ENCODE results near the gene PSMB1.
A peak's percentile ranks its signal among the peaks of the same experiment; 100 is the strongest.

Gene PSMB1

DNA sequence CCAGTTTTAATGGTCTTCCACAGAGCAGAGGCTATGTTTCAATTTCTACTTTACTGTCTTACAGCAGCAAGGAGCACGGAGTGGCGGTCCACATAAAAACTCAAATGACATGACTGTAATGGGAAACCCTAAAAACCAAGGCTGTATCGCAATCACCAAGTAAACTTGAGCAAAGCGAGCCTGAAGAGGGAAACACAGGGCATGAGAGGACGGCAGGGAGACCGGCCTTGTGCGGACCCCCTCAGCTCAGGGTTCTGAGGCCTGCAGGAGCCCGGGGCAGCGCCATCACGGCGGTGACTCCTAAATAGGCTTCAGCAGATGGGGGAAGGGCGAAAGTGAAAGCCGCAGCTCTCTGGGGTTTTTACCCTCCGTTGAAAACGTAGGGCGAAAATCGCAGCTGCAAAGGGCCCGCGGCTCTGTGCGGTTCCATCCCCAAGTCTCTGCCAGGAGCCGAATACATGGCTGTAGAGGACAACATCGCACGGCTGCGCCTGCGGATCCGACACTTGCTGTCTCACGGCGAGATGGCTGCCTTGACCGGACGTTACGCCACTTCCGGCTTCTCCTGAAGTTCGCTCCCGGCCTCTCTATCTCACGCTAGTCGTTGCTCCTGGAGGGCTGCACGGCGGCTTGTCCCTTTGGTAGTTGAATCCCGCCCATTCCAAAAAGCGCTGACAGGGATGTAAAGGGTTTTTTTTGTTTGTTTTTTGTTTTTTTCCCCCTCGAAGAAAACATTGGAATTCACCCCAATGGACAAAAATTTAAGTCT, at the start of gene PSMB1:
Gene PSMB1 (minus strand): TSS at position 543 of the 769 bp plus-strand sequence. CDS start 65 bp downstream, at position 478.
- DNase-seq (ENCODE audit: low read depth in 3 of 3) = peak; percentile 62 to 68 (median 68)

DNA sequence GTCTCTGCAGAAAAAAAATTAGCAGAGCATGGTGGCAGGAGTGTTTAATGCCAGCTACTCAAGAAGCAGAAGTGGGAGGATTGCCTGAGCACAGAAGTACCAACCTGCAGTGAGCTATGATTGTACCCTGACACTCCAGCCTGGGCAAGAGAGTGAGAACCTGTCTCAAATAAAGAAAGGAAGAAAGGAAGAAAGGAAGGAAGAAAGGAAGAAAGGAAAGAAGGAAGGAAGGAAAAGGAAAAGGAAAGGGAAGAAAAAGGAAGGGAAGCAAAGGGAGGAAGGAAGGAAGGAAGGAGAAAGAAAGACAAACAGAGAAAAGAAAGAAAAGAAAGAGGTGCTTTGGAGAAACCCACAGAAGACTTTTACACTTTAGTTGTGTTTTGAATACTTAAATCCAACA, 44.2 kb upstream of the PSMB1 start:
- DNase-seq (ENCODE audit: low read depth in 3 of 3) = no peak

DNA sequence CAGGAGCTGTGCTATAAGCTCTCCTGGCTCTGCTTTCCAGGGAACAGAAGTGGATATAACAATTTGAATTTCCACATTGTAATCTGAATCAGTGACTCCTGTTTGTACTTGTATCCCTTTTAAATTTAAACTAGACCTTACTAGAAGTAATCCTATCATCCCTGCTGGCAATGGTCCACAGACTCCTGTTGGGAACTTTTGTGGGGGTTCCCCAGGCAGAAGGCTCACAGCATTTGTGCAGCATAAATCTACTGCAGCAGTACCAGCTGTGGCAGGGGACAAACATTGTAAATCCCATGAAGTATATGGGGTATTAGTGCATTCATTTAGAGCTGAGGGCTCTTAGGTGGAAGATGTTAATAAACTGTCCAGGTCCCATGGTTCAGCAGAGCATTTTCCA, 43.3 kb upstream of the PSMB1 start:
- no peak for DNase-seq (ENCODE audit: low read depth in 3 of 3)

DNA sequence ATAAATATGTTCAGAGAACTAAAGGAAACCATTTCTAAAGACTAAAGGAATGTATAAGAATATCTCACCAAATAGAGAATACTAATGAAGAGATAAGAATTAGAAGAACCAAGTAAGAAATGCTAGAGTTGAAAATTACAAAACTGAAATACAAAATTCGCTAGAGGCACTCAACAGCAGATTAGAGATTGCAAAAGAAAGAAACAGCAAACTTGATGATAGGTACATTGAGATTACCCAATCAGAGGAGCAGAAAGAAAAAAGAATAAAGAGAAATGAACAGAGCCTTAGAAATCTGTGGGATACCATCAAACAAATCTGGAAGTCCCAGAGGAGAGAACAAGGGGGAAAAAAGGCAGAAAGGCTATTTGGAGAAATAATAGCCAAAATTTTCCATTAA, 37.6 kb upstream of the PSMB1 start:
- no peak for DNase-seq (ENCODE audit: low read depth in 3 of 3)

DNA sequence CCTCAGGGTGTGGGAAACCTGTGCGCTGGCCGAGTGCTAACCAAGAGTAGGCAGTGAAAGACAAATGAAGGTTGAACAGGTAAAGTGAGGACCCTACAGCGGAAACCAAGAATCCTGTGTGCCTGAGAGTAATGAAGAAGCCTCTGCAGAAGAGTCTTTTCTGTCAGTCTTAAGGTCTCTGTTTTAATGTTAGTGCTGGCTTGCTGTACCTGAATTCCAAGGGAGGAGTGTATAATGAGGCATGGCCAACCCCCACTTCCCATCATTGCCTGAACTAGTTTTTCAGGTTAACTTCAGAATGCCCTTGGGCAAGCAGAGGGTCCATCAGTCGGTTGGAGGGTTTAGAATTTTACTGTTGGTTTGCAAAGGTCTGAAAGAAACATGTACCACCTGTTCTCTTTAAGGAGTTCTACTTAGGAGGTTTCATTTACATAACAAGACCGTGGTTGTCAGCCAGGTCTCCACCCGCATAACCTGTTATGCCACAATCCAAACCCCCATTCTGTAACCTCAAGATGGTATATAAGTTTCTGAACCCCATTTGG, 31.9 kb upstream of the PSMB1 start:
- DNase-seq (ENCODE audit: low read depth in 3 of 3) = no peak

DNA sequence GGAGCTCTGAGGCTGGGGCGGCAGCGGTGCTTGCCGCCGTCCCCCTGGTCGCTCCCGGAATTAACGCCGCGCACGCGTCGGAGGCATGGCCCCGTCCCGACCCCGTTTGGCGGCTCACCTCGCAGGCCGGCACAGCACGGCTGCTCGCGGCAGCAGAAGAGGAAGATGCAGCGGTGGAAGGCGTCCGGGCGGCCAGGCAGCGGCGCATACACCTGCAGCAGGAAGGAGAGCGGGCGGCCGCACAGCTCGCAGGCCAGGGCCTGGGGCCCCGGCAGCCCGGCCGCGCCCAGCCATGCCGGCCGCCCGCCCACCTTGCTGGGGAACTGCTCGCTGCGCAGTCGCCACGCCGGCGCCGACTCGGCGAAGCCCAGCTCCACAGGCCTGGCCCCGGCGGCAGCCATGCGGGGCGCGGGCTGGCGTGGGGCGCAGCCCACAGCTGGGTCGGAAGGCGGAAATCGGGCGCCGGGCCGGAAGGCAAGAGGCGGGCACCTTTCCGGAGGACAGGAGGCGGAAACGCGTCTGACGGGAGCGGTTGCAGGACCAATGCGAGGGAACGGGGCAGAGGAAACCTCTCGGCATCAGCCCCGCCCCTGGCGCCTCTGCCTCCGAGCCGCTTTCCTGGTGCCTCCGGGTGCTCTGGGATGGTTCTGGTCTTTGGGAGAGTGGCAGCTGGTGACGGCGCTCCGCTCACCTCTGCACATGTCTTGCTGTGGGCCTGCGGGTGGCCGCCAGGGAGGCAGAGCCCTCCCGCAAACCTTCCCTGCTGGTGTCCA, 31.3 kb upstream of the PSMB1 start, which contains the start of gene PDCD2:
Gene PDCD2 (minus strand): TSS at position 457 of the 773 bp plus-strand sequence. CDS start 56 bp downstream, at position 401.
- peak; percentile 79 to 89 (median 87) for DNase-seq (ENCODE audit: low read depth in 3 of 3)

DNA sequence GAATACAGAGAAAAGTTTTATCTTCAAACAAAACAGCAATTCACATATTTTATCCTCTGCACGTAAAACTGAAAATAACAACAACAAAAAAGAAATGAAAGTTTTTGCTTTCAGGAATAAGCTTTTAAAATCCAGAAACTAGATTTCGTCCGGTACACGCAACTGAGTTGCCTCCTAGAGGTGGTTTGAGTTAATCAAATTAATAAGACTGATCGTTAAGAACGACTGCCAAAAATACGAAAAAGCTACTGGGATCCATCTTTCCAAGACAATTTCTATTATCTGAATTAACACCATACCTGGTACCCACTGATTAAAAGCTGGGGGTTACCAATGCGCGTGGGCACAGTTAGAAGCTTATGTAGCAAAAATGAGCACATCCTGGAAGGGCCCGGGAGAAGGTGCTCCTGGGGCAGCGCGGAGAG, 30.7 kb upstream of the PSMB1 start:
- no peak for DNase-seq (ENCODE audit: low read depth in 3 of 3)

DNA sequence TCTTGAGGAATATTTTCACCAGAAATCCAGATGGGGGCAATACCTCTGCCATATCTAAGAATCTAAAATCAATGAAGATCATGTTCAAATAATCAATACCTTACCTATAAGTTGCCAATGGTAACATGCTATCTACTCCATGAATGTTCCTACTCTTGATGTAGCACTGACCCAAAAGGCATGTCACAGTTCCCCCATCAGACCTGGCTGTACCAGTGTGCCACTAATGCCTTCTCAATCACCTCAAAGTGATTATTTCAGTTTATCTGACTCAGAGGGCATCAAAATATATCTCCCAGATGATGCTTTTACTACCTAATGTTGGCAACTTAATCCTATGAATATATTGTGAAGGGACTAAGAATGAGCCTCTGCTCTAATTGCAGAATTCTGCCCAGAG, 25.8 kb upstream of the PSMB1 start:
- no peak for DNase-seq (ENCODE audit: low read depth in 3 of 3)

DNA sequence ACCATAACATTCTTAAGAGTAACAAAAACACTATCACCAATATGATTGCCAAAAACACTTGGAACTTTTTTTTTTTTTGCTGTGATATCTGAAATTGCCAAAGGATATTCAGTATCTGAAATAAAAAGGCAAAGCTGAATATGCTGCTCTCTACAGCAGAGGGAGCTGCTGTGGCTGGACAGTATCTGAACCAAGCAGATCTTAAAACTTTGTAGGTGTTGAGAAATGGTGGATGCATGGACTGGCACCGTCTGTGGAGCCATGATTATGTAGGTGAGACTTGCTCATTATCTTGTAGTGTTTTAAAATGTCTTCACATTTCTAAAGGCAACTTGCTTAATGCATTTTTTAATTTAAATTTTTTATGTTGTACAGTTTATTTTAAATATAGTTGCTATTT, 22.1 kb upstream of the PSMB1 start:
- no peak for DNase-seq (ENCODE audit: low read depth in 3 of 3)

DNA sequence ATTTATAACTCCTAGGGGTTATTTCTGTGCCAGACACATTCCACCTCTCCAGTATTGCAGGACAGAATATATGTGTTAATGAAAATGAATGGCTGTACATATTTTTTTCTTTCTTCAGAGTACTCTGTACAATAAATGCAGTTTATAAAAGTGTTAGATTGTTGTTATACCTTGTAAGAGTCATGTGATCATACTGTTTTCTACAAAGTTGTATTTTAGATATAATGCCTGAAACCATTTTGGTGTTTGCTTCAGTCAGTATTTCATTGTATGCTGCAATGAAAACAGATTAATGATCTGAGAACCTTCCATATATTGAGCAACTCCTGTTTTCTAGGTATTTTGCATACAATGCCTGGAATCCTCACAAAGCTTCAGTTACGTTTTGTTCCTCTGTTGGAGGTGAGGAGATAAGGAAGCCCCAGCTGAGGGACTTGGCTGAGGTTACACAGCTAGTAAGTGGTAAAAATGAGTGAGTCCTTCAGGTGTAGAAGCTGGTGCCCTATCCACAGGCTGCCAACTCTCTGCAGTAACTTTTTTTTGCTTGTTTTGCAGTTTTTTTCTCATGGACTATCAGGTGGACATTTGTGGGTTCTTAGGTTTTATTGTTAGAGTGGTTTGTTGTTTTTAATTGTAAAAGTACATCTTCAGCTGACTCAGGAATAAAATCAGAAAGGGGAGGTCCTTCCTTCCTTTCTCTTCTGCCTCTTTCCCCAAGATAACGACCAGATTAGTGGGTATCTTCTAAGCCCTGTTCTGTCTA, 19.8 kb upstream of the PSMB1 start:
- no peak for DNase-seq (ENCODE audit: low read depth in 3 of 3)

DNA sequence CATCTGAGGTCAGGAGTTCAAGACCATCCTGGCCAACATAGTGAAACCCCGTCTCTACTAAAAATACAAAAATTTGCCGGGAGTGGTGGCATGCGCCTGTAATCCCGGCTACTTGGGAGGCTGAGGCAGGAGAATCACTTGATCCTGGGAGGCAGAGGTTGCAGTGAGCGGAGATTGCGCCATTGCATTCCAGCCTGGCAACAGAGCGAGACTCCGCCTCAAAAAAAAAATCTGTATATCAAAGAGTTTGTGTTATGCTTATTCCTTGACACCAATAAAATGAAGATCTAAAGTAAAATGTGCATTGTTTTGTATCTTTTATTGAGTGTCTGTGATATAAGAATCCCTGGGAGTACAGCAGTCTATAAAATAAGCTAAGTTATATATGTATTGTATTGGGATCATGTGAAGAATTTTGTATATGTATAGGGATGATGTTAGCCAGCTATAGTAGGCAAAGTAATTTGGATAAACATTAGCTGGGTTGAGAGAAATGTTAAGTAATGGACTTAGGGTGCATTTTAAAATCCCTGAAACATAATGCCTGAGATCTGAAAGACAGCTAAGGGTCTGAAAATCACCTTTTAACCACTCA, 11.9 kb upstream of the PSMB1 start:
- no peak for DNase-seq (ENCODE audit: low read depth in 3 of 3)

DNA sequence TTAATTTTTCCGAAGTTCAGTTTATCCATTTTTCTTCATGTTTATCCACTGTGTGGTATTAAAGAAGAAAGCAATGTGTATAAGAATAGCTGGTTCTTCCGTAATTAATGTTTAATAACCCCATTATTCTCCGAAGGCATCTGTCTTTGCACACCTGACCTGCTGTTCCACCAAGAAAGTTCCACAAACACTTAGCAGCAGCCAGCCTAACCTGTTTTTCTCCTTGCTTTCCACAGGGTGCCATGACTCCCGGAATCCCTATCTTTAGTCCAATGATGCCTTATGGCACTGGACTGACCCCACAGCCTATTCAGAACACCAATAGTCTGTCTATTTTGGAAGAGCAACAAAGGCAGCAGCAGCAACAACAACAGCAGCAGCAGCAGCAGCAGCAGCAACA, 8.4 kb upstream of the PSMB1 start:
- no peak for DNase-seq (ENCODE audit: low read depth in 3 of 3)

DNA sequence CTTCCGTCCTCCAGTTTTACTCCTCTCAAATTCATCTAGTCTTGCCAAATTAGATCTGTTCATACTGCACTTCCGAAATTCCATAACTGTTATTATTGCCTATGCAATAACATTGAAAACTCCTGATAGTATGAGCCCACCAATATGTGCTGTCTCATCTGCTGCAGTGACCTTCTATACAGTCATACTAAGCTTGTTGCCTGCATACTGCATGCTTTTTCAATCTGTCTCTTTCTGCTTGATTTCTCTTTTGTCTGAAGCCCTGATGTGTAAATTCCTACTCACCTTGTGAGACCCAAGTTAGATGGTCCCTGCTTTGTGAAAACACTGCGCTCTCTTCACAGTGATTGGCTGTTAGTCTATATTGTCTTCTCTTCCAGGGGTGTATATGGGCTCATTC, 2.2 kb upstream of the PSMB1 start:
- no peak for DNase-seq (ENCODE audit: low read depth in 3 of 3)

DNA sequence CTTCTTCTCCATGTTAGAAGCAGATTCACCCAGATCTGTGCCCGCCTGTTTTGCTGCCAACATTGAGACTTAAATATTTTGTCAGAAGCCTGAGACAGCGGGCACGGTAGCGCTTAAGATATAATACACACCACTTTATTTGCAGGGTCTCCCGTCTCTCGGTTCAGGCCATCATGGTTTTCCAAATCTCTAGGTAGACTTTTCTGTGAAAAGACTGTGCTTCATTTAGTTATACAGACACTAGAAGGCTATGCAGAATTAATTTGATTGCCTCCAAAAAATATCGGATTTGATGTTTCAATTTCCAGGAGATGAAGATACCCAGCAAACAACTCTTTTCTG, 1.7 kb upstream of the PSMB1 start:
- no peak for DNase-seq (ENCODE audit: low read depth in 3 of 3)

DNA sequence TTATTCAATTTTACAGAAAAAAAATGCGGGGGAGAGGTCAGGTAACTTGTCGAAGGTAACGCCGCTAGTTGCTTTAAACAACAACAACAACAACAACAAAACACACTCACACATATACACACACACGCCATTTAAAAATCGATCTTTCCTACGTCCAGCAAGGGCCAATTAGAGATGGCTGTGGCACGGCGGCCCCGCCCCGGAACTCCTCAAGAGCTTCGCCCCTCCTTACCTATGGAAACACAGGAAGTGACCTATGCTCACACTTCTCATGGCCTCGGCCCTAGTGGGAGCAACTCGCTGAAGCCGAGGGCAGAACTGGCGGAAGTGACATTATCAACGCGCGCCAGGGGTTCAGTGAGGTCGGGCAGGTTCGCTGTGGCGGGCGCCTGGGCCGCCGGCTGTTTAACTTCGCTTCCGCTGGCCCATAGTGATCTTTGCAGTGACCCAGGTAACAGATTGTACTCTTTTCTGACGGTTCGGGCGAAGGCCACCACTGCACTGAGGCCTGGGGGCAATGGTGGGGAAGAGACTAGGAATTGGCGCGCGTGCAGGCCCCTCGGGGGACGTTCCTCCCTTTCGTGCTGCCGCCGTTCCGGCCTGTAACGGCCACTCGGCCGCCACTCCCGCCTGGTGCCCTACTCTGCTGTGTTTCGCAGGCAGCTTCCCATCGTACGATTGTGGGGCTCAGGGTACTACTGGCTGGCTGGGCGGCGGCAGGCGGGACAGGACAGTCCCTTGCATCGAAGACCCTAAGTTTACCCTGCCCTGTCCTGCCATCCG, 1.1 kb upstream of the PSMB1 start, which contains the start of gene TBP:
Gene TBP (plus strand): TSS at position 357 of the 783 bp plus-strand sequence. CDS start 2,661 bp downstream, outside the sequence.
- DNase-seq (ENCODE audit: low read depth in 3 of 3) = peak; percentile 85 to 95 (median 92)

DNA sequence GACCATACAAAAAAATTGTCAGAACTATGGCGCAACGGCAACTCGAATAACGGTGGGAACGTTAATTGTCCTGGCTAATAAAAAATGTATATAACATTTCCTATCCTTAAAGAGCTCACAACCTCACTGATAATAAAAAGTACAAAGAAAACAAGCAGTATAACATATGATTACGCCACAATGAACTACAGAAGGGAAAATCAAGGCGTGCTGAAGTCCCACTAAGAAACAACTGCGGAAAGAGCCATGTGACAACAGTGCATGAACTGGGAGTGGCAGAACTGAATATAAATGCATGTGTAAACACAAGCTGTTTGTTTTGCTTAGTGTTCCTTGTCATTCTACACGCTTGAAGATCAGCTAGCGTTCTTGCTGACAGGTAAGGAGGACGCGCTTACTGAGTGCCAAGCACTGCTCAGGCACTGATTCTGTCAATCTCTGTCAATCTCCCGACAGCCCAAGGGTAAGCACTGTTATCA, 466 bp upstream of the PSMB1 start:
- DNase-seq (ENCODE audit: low read depth in 3 of 3) = no peak

DNA sequence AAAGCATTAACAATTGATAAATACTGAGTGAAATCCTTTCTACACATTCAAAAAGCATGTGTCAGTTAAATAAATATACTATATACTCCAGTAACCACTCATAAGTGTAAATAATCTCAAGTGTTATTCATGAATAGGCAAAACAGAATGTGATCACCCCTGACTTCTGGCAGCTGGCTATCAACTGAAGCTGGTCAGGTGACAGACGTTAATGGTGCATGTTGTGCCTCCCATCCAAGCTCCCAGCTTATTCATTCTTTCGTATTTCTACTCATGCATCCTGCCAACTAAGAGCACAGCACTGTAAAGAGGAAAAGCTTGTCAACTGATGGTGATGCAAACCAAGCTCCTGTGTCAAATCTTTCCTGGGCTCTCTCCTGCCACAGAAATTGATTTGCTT, 7.7 kb downstream of the PSMB1 start:
- DNase-seq (ENCODE audit: low read depth in 3 of 3) = no peak

DNA sequence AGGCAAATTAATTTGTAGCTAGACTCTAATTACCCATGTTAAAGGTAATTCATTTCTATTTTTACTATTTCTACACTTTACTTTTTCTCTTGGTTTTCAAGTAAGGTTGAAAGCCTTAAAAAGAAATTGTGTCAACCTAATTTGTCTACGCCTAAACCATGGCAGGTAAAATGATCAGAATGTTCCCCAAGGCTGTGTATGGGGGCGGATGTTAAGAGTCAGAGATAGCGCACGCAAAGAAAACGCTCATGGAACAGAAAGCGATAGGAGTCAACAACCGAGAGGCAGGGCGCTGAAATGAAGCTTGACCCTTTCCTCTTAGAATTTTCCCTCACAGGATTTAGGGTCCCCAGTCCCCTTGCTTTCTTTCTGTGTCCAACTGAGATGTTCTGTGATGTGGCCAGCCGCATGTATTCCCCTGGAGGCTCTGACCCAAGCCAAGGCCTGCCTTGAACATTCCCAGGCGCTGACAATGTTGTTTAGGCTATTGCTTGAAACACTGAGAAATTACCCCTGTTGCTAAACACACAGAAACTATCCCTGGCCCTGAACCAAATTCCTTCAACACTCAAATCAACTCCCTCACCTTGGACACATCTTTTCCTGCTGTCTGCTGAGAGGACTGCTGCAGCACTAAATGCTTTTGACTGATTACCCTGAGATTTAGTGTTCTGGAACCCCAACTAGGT, 10.9 kb downstream of the PSMB1 start:
- no peak for DNase-seq (ENCODE audit: low read depth in 3 of 3)

DNA sequence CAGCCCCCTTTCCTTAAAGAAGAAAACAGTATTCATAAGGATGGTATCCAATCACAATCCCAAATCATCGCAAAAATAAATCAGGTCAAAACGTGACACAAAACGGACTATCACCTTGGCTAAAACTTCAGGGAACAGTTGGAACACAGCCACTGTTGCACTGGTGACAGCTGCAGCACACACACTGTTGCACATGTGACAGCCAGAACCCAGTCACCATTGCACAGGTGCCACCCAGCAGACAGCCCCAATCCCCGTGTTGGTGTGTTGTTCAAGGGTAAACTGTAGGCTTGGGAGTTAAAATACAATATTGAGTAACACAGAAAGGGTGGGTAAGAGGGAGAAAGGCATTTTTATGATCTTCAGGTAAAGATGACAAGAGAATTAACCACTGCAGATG, 15.8 kb downstream of the PSMB1 start:
- no peak for DNase-seq (ENCODE audit: low read depth in 3 of 3)

DNA sequence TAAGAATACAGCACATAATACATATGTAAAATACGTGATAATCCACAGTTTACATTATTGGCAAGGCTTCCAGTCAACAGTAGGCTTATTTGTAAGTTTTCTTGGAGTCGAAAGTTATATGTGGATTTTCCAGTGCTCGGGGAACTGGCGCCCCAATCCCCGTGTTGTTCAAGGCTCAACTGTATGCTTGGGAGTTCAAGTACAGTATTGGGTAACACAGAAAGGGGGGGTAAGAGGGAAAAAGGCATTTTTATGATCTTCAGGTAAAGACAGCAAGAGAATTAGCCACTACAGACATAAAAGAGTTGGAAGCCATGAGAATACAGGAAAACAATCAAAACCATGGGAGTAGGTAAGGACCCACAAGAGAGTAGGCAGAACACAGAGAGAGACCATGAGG, 16.4 kb downstream of the PSMB1 start:
- DNase-seq (ENCODE audit: low read depth in 3 of 3) = no peak
